Lung (tissue), 12 donors: ENCODE results near the gene PCDHB8. TPM values are rescaled to one million over a fixed set of nuclear protein-coding genes. Genes with fewer than 3 reads are reported as not detected.
"Not testable (repeated sequence)": the region's sequence is repeated elsewhere in the genome, so short reads cannot be mapped to it uniquely, and the experiment has no call there.

ENCODE experiments used
- ATAC-seq: fragments of 200-7000 bp; cut with Tn5 transposase; one replicate; pipeline ENCODE4 v1.9.1; 2020; ENCODE audit warnings: moderate number of reproducible peaks; ENCODE audit not compliant: insufficient read depth, low FRiP score
- DNase-seq, 3 donors: peaks; one replicate each; pipeline ENCODE4 v3.0.0-alpha.2; 2013 to 2017
- H3K27ac ChIP-seq, 2 donors: one replicate each; pipeline ENCODE4 v1.5.1; 2013; ENCODE audit warnings: mild to moderate bottlenecking in 2 of 2, moderate library complexity in 2 of 2, control low read depth in 1 of 2, inconsistent platforms in 1 of 2, low read depth in 1 of 2, low read length in 1 of 2
- H3K27me3 ChIP-seq, 3 donors: one replicate each; pipeline ENCODE4 v1.5.1; 2013; ENCODE audit warnings: low read length in 2 of 3; ENCODE audit not compliant: control insufficient read depth in 3 of 3, insufficient read depth in 3 of 3
- H3K36me3 ChIP-seq, 4 donors: one replicate each; pipeline ENCODE4 v1.5.1; 2013; ENCODE audit warnings: low read length in 4 of 4, mild to moderate bottlenecking in 1 of 4, moderate library complexity in 1 of 4; ENCODE audit not compliant: control insufficient read depth in 4 of 4, insufficient read depth in 4 of 4
- H3K4me1 ChIP-seq, 5 donors: one replicate each; pipeline ENCODE4 v1.5.1; 2013; ENCODE audit warnings: low read length in 5 of 5, mild to moderate bottlenecking in 2 of 5, moderate library complexity in 1 of 5; ENCODE audit not compliant: control insufficient read depth in 5 of 5, insufficient read depth in 5 of 5
- H3K4me3 ChIP-seq: one replicate; pipeline ENCODE4 v1.5.1; 2013; ENCODE audit warnings: mild to moderate bottlenecking, control low read depth, moderate library complexity
- H3K9ac ChIP-seq, 2 donors: one replicate each; pipeline ENCODE4 v1.5.1; 2013; ENCODE audit warnings: low read length in 2 of 2, control low read depth in 1 of 2; ENCODE audit not compliant: insufficient read depth in 1 of 2
- H3K9me3 ChIP-seq, 4 donors: one replicate each; pipeline ENCODE4 v1.5.1; 2013; ENCODE audit warnings: low read length in 3 of 4, mild to moderate bottlenecking in 1 of 4, moderate library complexity in 1 of 4; ENCODE audit not compliant: control insufficient read depth in 4 of 4, insufficient read depth in 3 of 4
- WGBS, 2 donors: extraction: QIAGEN DNeasy Blood & Tissue Kit; methylation state at CpG; one replicate each; pipeline ENCODE4 v1.1.7; 2013; 5-methylcytosine and 5-hydroxymethylcytosine counted together
- polyA plus RNA-seq, 2 donors: library from polyadenylated mRNA; stranded (reverse); fragments of 200-250 nt; gene quantifications; one replicate each; pipeline ENCODE4 v1.2.1, GENCODE V29; 2013
- total RNA-seq, 2 donors: library from RNA; depleted of rRNA in 1 of 2; stranded (reverse); fragments of >200 nt in 1 of 2; gene quantifications; one replicate each; pipeline ENCODE4 v1.2.1, GENCODE V29; 2014 to 2021
- TF ChIP-seq, protein P1 (sequence below): IDR thresholded peaks from 2 replicates; pipeline ENCODE4 v1.5.1; 2012; ENCODE audit warnings: mild to moderate bottlenecking; ENCODE audit errors: control extremely low read depth, extremely low read depth
- donor health status: control.
- donor health status: control.
- donor health status: Bipolar disorder and iron deficiency.
- donor health status: healthy.
- donor health status: DM: yes; HTN: yes; CAD: no.

The PCDHB8 gene
- total and polyA plus RNA-seq, 4 donors: 0.04 to 3.5 (median 1.3) TPM

DNA sequence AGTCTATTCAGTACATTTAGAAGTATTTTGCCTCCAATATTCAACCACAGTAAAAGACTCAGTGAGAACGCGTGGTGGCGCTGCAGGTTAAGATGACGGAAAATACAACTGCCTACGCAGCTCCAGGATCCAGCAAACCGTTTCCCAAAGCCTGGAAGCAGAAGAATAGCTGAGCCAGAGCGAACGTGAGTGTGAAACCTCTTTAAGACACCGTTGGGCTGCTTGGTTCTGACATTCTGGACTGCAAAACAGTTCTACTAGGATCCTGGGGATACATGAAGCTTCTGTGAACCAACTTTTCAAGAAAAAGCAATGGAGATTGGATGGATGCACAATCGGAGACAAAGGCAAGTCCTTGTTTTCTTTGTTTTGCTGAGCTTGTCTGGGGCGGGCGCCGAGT, 4.7 kb downstream of the PCDHB8 start, which contains the start of gene PCDHB16:
Gene PCDHB16 (plus strand): TSS at position 140 of the 400 bp plus-strand sequence. CDS start 173 bp downstream, at position 313.
- DNase-seq (peak; percentile 63 to 78 (median 65)), ATAC-seq (peak; percentile 47)
- Histone ChIP-seq H3K27ac (no peak within 1 kb of the TSS), H3K4me1 (peaks cover 0 to 1% (median 0%) of the 10 kb centered on the region in 5 donors), H3K36me3 (peaks cover 0 to 3% (median 0%) of the 10 kb centered on the region in 4 donors), H3K27me3 (peaks cover 0 to 4% (median 3%) of the 10 kb centered on the region in 3 donors), H3K4me3 (peak within 1 kb of the TSS; percentile 13), H3K9ac (peak within 1 kb of the TSS in 1 of 2 donors; percentile 78), H3K9me3 (peaks cover 9 to 39% (median 17%) of the 10 kb centered on the region in 4 donors)
- TF ChIP-seq, protein P1, sequence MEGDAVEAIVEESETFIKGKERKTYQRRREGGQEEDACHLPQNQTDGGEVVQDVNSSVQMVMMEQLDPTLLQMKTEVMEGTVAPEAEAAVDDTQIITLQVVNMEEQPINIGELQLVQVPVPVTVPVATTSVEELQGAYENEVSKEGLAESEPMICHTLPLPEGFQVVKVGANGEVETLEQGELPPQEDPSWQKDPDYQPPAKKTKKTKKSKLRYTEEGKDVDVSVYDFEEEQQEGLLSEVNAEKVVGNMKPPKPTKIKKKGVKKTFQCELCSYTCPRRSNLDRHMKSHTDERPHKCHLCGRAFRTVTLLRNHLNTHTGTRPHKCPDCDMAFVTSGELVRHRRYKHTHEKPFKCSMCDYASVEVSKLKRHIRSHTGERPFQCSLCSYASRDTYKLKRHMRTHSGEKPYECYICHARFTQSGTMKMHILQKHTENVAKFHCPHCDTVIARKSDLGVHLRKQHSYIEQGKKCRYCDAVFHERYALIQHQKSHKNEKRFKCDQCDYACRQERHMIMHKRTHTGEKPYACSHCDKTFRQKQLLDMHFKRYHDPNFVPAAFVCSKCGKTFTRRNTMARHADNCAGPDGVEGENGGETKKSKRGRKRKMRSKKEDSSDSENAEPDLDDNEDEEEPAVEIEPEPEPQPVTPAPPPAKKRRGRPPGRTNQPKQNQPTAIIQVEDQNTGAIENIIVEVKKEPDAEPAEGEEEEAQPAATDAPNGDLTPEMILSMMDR: no peak
- WGBS, 2 donors: 14 to 17% methylated on average over 13 of the region's 13 CpGs

DNA sequence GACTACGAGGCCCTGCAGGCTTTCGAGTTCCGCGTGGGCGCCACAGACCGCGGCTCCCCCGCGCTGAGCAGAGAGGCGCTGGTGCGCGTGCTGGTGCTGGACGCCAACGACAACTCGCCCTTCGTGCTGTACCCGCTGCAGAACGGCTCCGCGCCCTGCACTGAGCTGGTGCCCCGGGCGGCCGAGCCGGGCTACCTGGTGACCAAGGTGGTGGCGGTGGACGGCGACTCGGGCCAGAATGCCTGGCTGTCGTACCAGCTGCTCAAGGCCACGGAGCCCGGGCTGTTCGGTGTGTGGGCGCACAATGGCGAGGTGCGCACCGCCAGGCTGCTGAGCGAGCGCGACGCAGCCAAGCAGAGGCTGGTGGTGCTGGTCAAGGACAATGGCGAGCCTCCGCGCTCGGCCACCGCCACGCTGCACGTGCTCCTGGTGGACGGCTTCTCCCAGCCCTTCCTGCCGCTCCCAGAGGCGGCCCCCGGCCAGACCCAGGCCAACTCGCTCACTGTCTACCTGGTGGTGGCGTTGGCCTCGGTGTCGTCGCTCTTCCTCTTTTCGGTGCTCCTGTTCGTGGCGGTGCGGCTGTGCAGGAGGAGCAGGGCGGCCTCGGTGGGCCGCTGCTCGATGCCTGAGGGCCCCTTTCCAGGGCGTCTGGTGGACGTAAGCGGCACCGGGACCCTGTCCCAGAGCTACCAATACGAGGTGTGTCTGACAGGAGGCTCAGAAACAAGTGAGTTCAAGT, 6.7 kb downstream of the PCDHB8 start:
- not testable (repeated sequence) for H3K9ac ChIP-seq, H3K4me1 ChIP-seq, H3K27me3 ChIP-seq, H3K36me3 ChIP-seq, H3K27ac ChIP-seq, DNase-seq, H3K4me3 ChIP-seq, ATAC-seq
- 29 to 39% methylated on average over 31 to 56 of the region's 69 CpGs for WGBS, 2 donors
- peaks cover 5 to 36% (median 14%) of the 10 kb centered on the region in 4 donors for H3K9me3 ChIP-seq

DNA sequence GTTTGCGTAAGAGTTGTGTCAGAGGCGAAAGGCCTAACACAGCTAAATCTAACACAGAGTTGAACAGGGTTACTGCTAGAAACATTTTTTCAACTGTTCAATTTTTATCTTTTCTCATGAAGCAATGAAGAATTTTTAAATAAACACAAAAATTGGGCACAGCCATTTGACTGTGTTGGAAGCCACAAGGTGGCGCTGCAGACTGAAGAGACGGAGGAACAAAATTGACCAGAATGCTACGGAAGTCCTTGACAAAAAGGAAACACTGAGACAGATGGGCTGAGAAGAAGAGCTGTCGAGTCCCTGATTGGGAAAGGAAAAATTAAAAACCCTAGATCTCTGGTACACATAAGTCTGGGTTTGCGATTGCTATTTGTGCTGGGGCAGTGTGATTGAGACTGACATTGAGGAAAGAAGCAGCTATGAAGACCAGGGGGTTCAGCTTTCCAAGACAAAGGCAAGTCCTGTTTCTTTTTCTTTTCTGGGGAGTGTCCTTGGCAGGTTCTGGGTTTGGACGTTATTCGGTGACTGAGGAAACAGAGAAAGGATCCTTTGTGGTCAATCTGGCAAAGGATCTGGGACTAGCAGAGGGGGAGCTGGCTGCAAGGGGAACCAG, 9.4 kb downstream of the PCDHB8 start, which contains the start of gene PCDHB9:
Gene PCDHB9 (plus strand): TSS at position 265 of the 616 bp plus-strand sequence. CDS start 158 bp downstream, at position 423.
- no peak for ATAC-seq
- TF ChIP-seq, protein P1: no peak
- peaks cover 0 to 1% (median 0%) of the 10 kb centered on the region in 5 donors for H3K4me1 ChIP-seq
- H3K9ac ChIP-seq: no peak within 1 kb of the TSS
- peak in 2 of 3 donors; percentile 34 to 50 for DNase-seq
- no peak within 1 kb of the TSS for H3K27ac ChIP-seq
- WGBS, 2 donors: 16% methylated on average over 9 of the region's 9 CpGs
- H3K27me3 ChIP-seq: no peaks in the 10 kb centered on the region
- H3K36me3 ChIP-seq: peaks cover 0 to 3% (median 0%) of the 10 kb centered on the region in 4 donors
- H3K4me3 ChIP-seq: no peak within 1 kb of the TSS
- peaks cover 5 to 31% (median 16%) of the 10 kb centered on the region in 4 donors for H3K9me3 ChIP-seq

DNA sequence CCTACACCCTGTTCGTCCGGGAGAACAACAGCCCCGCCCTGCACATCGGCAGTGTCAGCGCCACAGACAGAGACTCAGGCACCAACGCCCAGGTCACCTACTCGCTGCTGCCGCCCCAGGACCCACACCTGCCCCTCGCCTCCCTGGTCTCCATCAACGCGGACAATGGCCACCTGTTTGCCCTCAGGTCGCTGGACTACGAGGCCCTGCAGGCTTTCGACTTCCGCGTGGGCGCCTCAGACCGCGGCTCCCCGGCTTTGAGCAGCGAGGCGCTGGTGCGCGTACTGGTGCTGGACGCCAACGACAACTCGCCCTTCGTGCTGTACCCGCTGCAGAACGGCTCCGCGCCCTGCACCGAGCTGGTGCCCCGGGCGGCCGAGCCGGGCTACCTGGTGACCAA, 11.1 kb downstream of the PCDHB8 start:
- H3K27ac ChIP-seq, H3K27me3 ChIP-seq, ATAC-seq, H3K36me3 ChIP-seq, H3K9ac ChIP-seq, H3K4me3 ChIP-seq, H3K4me1 ChIP-seq, DNase-seq: not testable (repeated sequence)
- 32 to 38% methylated on average over 20 to 32 of the region's 37 CpGs for WGBS, 2 donors
- H3K9me3 ChIP-seq: peaks cover 5 to 24% (median 10%) of the 10 kb centered on the region in 4 donors

DNA sequence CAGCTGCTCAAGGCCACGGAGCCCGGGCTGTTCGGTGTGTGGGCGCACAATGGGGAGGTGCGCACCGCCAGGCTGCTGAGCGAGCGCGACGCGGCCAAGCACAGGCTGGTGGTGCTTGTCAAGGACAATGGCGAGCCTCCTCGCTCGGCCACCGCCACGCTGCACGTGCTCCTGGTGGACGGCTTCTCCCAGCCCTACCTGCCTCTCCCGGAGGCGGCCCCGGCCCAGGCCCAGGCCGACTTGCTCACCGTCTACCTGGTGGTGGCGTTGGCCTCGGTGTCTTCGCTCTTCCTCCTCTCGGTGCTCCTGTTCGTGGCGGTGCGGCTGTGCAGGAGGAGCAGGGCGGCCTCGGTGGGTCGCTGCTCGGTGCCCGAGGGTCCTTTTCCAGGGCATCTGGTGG, 11.5 kb downstream of the PCDHB8 start:
- H3K27me3 ChIP-seq: not testable (repeated sequence)
- peaks cover 5 to 23% (median 10%) of the 10 kb centered on the region in 4 donors for H3K9me3 ChIP-seq
- WGBS, 2 donors: 27 to 33% methylated on average over 14 to 32 of the region's 35 CpGs

More for the DNA sequence above, 11.5 kb downstream of the PCDHB8 start:
- not testable (repeated sequence) for H3K4me1 ChIP-seq, H3K9ac ChIP-seq, H3K27ac ChIP-seq, ATAC-seq, H3K36me3 ChIP-seq, DNase-seq, H3K4me3 ChIP-seq
